Measurements from ENCODE around the gene PKMYT1. TPM values are rescaled to one million over a fixed set of nuclear protein-coding genes. Genes with fewer than 3 reads are reported as not detected.

The PKMYT1 gene
- total and polyA plus RNA-seq, 9 of the 15 experiments (the other 6 are each of a cell fraction or from before 2014, with no cell fraction given): 8.7 to 201 (median 37.8) TPM

DNA sequence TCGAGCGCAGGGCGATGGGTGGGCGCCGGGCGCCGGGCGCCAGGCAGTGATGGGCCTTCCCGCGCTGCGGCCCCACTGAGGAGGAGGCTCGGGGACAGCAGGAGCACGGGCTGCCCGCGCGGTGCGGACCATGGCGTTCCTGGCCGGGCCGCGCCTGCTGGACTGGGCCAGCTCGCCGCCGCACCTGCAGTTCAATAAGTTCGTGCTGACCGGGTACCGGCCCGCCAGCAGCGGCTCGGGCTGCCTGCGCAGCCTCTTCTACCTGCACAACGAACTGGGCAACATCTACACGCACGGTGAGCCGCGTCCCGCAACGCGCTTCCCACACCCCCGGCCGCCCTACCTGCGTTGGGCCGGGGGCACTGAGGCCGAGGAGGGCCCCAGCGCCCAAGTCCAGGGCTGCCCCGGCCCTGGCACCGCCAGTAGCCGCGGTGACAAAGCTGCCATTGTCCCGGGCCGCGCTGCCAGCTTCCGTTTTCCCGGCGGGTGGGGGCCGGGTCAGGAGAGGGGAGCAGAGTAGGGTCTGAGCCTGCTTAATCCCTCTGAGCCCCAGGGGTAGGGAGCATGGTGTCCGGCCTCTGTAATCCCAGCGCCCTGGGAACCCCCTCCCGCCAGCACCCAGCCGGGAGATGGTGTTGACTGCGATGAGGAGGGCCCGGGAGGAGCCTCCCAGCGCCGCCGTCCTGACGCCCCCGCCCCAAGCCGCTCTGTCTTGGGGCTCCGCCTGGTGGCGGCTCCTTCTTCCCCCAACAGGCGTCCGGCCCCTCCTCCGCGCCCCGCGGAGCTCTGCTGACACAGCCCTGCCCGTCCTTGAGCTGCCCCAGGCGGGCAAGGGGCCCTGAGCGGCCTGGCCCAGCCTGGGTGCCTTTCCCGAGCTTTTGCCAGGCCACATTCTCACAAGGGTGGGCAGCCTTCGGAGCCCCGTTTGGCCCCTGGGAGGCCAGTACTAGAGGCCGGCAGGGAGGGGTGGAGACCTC is 10.4 kb downstream of the PKMYT1 start (continued):
- TF ChIP-seq, protein P1, sequence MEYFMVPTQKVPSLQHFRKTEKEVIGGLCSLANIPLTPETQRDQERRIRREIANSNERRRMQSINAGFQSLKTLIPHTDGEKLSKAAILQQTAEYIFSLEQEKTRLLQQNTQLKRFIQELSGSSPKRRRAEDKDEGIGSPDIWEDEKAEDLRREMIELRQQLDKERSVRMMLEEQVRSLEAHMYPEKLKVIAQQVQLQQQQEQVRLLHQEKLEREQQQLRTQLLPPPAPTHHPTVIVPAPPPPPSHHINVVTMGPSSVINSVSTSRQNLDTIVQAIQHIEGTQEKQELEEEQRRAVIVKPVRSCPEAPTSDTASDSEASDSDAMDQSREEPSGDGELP (CRISPR knock-in tag; IDR thresholded peaks at IDR 0.05; ENCODE audit: borderline replicate concordance): peak; percentile 58; the same call in 1 of the 2 replicates
- TF ChIP-seq TBP (optimal IDR thresholded peaks at IDR 0.05; ENCODE audit: low read depth, low read length) (no peak), NCOA1 (IDR thresholded peaks at IDR 0.05; ENCODE audit: low read depth) (no peak), ADNP (tag; IDR thresholded peaks at IDR 0.05) (no peak), MAZ (CRISPR knock-in tag; conservative IDR thresholded peaks at IDR 0.05 in 1 of 2, IDR thresholded peaks at IDR 0.05 in 1 of 2) (peak; percentile 90 to 97), SFPQ (IDR thresholded peaks at IDR 0.05; ENCODE audit: low read depth, low read length) (no peak), ARID2 (IDR thresholded peaks at IDR 0.05) (no peak), SMARCC2 (IDR thresholded peaks at IDR 0.05; ENCODE audit: low read depth) (no peak), NFIX (CRISPR knock-in tag; IDR thresholded peaks at IDR 0.05; ENCODE audit: low read depth) (no peak), MIER1 (IDR thresholded peaks at IDR 0.05; ENCODE audit: low read depth) (no peak), RCOR1 (IDR thresholded peaks at IDR 0.05; ENCODE audit: borderline replicate concordance in 1 of 2, low read depth in 2 of 2, low read length in 2 of 2) (no peak), ZNF589 (CRISPR knock-in tag; IDR thresholded peaks at IDR 0.05; ENCODE audit: low read depth) (no peak), SMAD3 (CRISPR knock-in tag; conservative IDR thresholded peaks at IDR 0.05) (0 out of 2 replicates have a peak, but pooled peaks have one; percentile 31), POLR2AphosphoS2 (IDR thresholded peaks at IDR 0.05; ENCODE audit: low read length) (peak; percentile 84; the same call in 1 of the 2 replicates), ZNF217 (CRISPR knock-in tag; IDR thresholded peaks at IDR 0.05) (no peak), PURB (CRISPR knock-in tag; IDR thresholded peaks at IDR 0.05; ENCODE audit: low read depth) (no peak), E2F4 (CRISPR knock-in tag; IDR thresholded peaks at IDR 0.05; ENCODE audit: low read depth) (no peak)
- TF ChIP-seq, protein P2, sequence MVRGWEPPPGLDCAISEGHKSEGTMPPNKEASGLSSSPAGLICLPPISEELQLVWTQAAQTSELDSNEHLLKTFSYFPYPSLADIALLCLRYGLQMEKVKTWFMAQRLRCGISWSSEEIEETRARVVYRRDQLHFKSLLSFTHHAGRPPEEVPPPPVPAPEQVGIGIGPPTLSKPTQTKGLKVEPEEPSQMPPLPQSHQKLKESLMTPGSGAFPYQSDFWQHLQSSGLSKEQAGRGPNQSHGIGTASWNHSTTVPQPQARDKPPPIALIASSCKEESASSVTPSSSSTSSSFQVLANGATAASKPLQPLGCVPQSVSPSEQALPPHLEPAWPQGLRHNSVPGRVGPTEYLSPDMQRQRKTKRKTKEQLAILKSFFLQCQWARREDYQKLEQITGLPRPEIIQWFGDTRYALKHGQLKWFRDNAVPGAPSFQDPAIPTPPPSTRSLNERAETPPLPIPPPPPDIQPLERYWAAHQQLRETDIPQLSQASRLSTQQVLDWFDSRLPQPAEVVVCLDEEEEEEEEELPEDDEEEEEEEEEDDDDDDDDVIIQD (CRISPR knock-in tag; IDR thresholded peaks at IDR 0.05): no peak
